ENCODE measurements around the gene PROSER3. TPM values are rescaled to one million over a fixed set of nuclear protein-coding genes. Genes with fewer than 3 reads are reported as not detected.

The PROSER3 gene
- polyA plus RNA-seq: 0.51 TPM in 1 of 2 replicates, not detected in the other

GRCh38 chr19:35757749-35758608 is at the start of gene PROSER3:
Gene PROSER3 (plus strand): TSS chr19:35758176. CDS start chr19:35758216, 40 bp downstream.

GRCh38 chr19:35717665-35718344 is 40.2 kb upstream of the PROSER3 start, which contains the start of gene KMT2B:
Gene KMT2B (plus strand): TSS chr19:35718003. CDS start chr19:35718019, 16 bp downstream.

GRCh38 chr19:35742121-35742724 is 15.8 kb upstream of the PROSER3 start, which contains the start of gene IGFLR1:
Gene IGFLR1 (minus strand): TSS chr19:35742452. CDS start chr19:35741180, 1,272 bp downstream.

DNA sequence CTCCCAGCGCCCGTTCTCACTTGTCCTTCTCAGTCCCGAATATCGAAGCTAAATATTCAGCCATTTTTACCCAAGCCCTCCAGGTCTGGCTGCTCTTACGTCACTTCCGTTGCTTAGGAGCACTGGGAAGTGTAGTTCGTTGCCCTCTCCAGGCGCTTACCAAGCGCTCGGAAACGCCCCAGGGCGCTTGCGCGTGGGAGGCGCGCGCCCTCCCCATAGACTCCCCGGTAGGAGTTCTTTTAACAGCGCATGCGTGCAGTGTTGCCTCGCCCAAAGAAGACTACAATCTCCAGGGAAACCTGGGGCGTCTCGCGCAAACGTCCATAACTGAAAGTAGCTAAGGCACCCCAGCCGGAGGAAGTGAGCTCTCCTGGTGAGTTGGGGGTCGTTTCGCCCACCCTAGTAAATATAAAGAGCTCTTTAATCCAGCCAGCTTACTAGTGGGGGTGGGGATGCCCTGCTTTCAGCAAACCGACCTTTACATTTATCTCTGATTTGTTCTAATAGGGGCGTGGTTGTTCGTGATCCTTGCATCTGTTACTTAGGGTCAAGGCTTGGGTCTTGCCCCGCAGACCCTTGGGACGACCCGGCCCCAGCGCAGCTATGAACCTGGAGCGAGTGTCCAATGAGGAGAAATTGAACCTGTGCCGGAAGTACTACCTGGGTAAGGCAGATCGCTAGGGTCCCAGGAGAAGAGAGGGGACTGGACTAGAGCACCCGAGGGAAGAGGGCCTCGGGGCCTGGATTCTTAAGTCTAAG is 12.5 kb upstream of the PROSER3 start, which contains the start of the genes PSENEN and U2AF1L4:
Gene PSENEN, plus strand, starts transcription at position 324 of the 759 bp plus-strand sequence. Its CDS starts 280 bp downstream, at position 604.
Gene U2AF1L4, minus strand, starts transcription at position 91 of the 759 bp plus-strand sequence. Its CDS starts 27 bp downstream, at position 64.

DNA sequence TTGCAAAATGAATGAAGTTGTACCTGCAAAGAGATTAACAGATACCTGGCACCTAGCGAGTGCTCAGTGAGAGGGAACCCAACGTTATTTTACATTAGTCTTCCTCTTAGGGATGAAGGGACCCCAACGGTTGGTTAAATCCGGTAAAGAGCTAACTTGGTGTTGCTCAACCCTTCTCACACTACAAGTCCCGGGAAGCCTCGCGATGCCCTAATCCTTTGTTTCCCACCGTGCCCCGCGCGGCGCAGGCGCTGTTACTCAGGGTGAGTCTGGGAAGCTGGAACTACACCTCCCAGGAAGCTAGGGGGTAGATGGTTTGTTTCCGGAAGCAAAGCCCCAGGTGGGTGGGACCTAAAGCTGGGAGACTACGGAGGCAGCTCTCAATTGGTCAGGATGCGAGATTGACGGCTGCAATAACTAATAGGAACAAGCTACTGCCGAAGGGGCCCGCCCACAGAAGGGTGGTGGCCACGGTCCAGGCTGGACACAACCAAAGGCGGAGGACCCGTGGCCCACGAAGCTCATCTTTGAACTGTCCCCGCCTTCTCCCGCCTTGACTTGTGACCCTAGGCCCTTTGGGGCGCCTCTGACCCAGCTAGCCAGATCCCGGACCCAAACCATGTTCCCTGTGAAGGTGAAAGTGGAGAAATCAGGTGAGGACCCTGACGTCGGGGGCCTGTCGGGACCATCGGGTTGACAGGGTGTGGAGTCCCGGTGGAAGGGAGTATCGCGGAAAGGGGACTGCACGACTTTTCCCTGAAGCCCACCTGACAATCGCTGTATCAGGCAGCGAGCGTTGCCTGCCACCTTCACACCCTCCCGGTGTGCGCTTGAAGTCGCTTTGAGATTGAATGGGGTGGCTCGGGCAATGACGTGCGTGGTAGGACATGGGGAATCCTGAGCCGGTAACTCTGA is 9.6 kb upstream of the PROSER3 start, which contains the start of gene LIN37:
Gene LIN37, plus strand, starts transcription at position 471 of the 915 bp plus-strand sequence. Its CDS starts 149 bp downstream, at position 620.

GRCh38 chr19:35756377-35757230 is 1.4 kb upstream of the PROSER3 start, which contains the start of gene HSPB6:
Gene HSPB6 (minus strand): TSS chr19:35757029. CDS start chr19:35757008, 21 bp downstream.

GRCh38 chr19:35775298-35776101 is 17.5 kb downstream of the PROSER3 start, which contains the start of gene ARHGAP33:
Gene ARHGAP33 (plus strand): TSS chr19:35775564. CDS start chr19:35775659, 95 bp downstream.

GRCh38 chr19:35812220-35813042 is 54.5 kb downstream of the PROSER3 start, which contains the start of gene PRODH2:
Gene PRODH2 (minus strand): TSS chr19:35812845. CDS start chr19:35812805, 40 bp downstream.

Other genes with a start within 250 kb of the PROSER3 start
- 6.0 and 7.7 TPM in 2 replicates for gene DMKN, start 244.5 kb upstream of the PROSER3 start, polyA plus RNA-seq
- not detected in 2 replicates for gene SBSN, start 229.9 kb upstream of the PROSER3 start, polyA plus RNA-seq
- not detected in 2 replicates for gene GAPDHS, start 224.7 kb upstream of the PROSER3 start, polyA plus RNA-seq
- 95.0 and 102 TPM in 2 replicates for gene TMEM147, start 212.6 kb upstream of the PROSER3 start, polyA plus RNA-seq
- gene ATP4A, start 194.5 kb upstream of the PROSER3 start, polyA plus RNA-seq: not detected in 2 replicates
- not detected in 2 replicates for gene PMIS2, start 172.0 kb upstream of the PROSER3 start, polyA plus RNA-seq
- gene HAUS5, start 145.4 kb upstream of the PROSER3 start, polyA plus RNA-seq: 0.60 and 0.84 TPM in 2 replicates
- 8.9 and 12.6 TPM in 2 replicates for gene RBM42, start 129.1 kb upstream of the PROSER3 start, polyA plus RNA-seq
- gene ETV2, start 116.4 kb upstream of the PROSER3 start, polyA plus RNA-seq: 0.70 TPM in 1 of 2 replicates, not detected in the other
- gene COX6B1, start 109.9 kb upstream of the PROSER3 start, polyA plus RNA-seq: 1,754 and 2,269 TPM in 2 replicates
- gene UPK1A, start 91.7 kb upstream of the PROSER3 start, polyA plus RNA-seq: 0.27 TPM in 1 of 2 replicates, not detected in the other
- not detected in 2 replicates for gene ZBTB32, start 53.6 kb upstream of the PROSER3 start, polyA plus RNA-seq
- 1.0 and 1.8 TPM in 2 replicates for gene KMT2B, start 40.2 kb upstream of the PROSER3 start, polyA plus RNA-seq
- gene IGFLR1, start 15.7 kb upstream of the PROSER3 start, polyA plus RNA-seq: 1.0 and 4.9 TPM in 2 replicates
- 69.6 and 75.0 TPM in 2 replicates for gene U2AF1L4, start 12.8 kb upstream of the PROSER3 start, polyA plus RNA-seq
- gene PSENEN, start 12.5 kb upstream of the PROSER3 start, polyA plus RNA-seq: 311 and 383 TPM in 2 replicates
- gene LIN37, start 9.6 kb upstream of the PROSER3 start, polyA plus RNA-seq: 4.6 and 8.3 TPM in 2 replicates
- gene HSPB6, start 1.1 kb upstream of the PROSER3 start, polyA plus RNA-seq: 0.50 TPM in 1 of 2 replicates, not detected in the other
- 0.15 and 0.40 TPM in 2 replicates for gene ARHGAP33, start 17.4 kb downstream of the PROSER3 start, polyA plus RNA-seq
- gene PRODH2, start 54.7 kb downstream of the PROSER3 start, polyA plus RNA-seq: not detected in 2 replicates
- gene NPHS1, start 94.3 kb downstream of the PROSER3 start, polyA plus RNA-seq: 0.08 TPM in 1 of 2 replicates, not detected in the other
- gene KIRREL2, start 98.7 kb downstream of the PROSER3 start, polyA plus RNA-seq: 1.1 TPM in 1 of 2 replicates, not detected in the other
- 223 and 377 TPM in 2 replicates for gene APLP1, start 110.4 kb downstream of the PROSER3 start, polyA plus RNA-seq
- gene NFKBID, start 142.4 kb downstream of the PROSER3 start, polyA plus RNA-seq: 1.5 and 1.8 TPM in 2 replicates
- 2.0 and 3.8 TPM in 2 replicates for gene HCST, start 144.4 kb downstream of the PROSER3 start, polyA plus RNA-seq
- gene TYROBP, start 150.1 kb downstream of the PROSER3 start, polyA plus RNA-seq: 0.70 TPM in 1 of 2 replicates, not detected in the other
- gene LRFN3, start 178.2 kb downstream of the PROSER3 start, polyA plus RNA-seq: 0.15 and 0.60 TPM in 2 replicates
- 6.4 and 14.1 TPM in 2 replicates for gene SDHAF1, start 237.0 kb downstream of the PROSER3 start, polyA plus RNA-seq